Testis (tissue), 3 donors: Measurements from ENCODE around the gene DMD. TPM values are rescaled to one million over a fixed set of nuclear protein-coding genes. Genes with fewer than 3 reads are reported as not detected.

ENCODE experiments used
- DNase-seq: peaks from one replicate; pipeline ENCODE4 v3.0.0-alpha.2; 2019
- H3K27ac ChIP-seq, 2 donors: fragments of 200-600 bp; sonication (generic); one replicate each; pipeline ENCODE4 v1.5.1; 2019
- H3K27me3 ChIP-seq: fragments of 200-600 bp; sonication (generic); one replicate; pipeline ENCODE4 v1.5.1; 2019
- H3K36me3 ChIP-seq: fragments of 200-600 bp; sonication (generic); one replicate; pipeline ENCODE4 v1.5.1; 2017; ENCODE audit warnings: low read depth; ENCODE audit errors: missing control alignments
- H3K4me1 ChIP-seq: fragments of 200-600 bp; sonication (generic); one replicate; pipeline ENCODE4 v1.5.1; 2019
- H3K4me3 ChIP-seq, 2 donors: fragments of 200-600 bp; sonication (generic); one replicate each; pipeline ENCODE4 v1.5.1; 2017 to 2019
- H3K9me3 ChIP-seq: fragments of 200-600 bp; sonication (generic); one replicate; pipeline ENCODE4 v1.5.1; 2017
- CTCF ChIP-seq, 3 experiments: fragments of 450-650 bp in 2 of 3; fragments of 200-600 bp in 1 of 3; sonication (generic) in 1 of 3; IDR thresholded peaks; one replicate each; pipeline ENCODE4 v1.5.1; 2016 to 2019; ENCODE audit warnings: antibody characterized with exemption in 3 of 3, mild to moderate bottlenecking in 2 of 3, moderate library complexity in 1 of 3
- POLR2A ChIP-seq: fragments of 450-650 bp; IDR thresholded peaks from one replicate; pipeline ENCODE4 v1.6.1; 2017; ENCODE audit warnings: antibody characterized with exemption, mild to moderate bottlenecking, moderate library complexity
- WGBS, 2 donors: methylation state at CpG; one replicate each; pipeline ENCODE4 v1.1.5; 2018; 5-methylcytosine and 5-hydroxymethylcytosine counted together
- intact Hi-C: fragments of 100-400 bp; cut with DNase I; formaldehyde crosslinking; loops from one replicate; pipeline ENCODE4 v1.15.1; 2023; ENCODE audit warnings: low total_unique reads
- polyA plus RNA-seq: library from polyadenylated mRNA; stranded (reverse); fragments of 350-450 nt; fragmentation: Illumina TruSeq; extraction: RNeasy Lipid Tissue Mini Kit (QIAGEN cat#74804); gene quantifications from one replicate; pipeline ENCODE4 v1.2.3, GENCODE V29; 2014; ENCODE audit warnings: low read depth, low replicate concordance; ENCODE audit not compliant: insufficient read depth
- total RNA-seq, 2 donors: library from RNA; depleted of rRNA; stranded (reverse); fragments of >200 nt; gene quantifications; one replicate each; pipeline ENCODE4 v1.2.3, GENCODE V29; 2016

The DMD gene
- total and polyA plus RNA-seq, 3 donors from 2014 or later, result 11.3 to 34.1 (median 24.2) TPM

- Histone ChIP-seq H3K36me3 (no peaks in the 10 kb centered on the region), H3K27ac (no peak overlapping the region), H3K27me3 (no peaks in the 10 kb centered on the region), H3K4me1 (no peaks in the 10 kb centered on the region), H3K9me3 (no peaks in the 10 kb centered on the region), H3K4me3 (no peak overlapping the region)
- TF ChIP-seq POLR2A, result no peak
- TF ChIP-seq CTCF (IDR thresholded peaks at IDR 0.05), result no peak
- intact Hi-C loops, result no loop called here
- no peak for DNase-seq
- WGBS, 2 donors, result 71 to 92% methylated on average over 1 of the region's 1 CpG
Observed at GRCh38 chrX:32448320-32448719, 763.0 kb downstream of the DMD start.

- Histone ChIP-seq H3K4me3 (no peak overlapping the region), H3K27ac (no peak overlapping the region), H3K9me3 (no peaks in the 10 kb centered on the region), H3K36me3 (no peaks in the 10 kb centered on the region), H3K4me1 (no peaks in the 10 kb centered on the region), H3K27me3 (no peaks in the 10 kb centered on the region)
- intact Hi-C loops, result no loop called here
- TF ChIP-seq CTCF (IDR thresholded peaks at IDR 0.05), result no peak
- no peak for TF ChIP-seq POLR2A
- no peak for DNase-seq
- WGBS, 2 donors, result 96 to 100% methylated on average over 1 of the region's 1 CpG
Observed at GRCh38 chrX:32447640-32448039, 763.7 kb downstream of the DMD start.

GRCh38 chrX:32443841-32444240 is 767.5 kb downstream of the DMD start:
- intact Hi-C loops, result no loop called here
- 75 to 87% methylated on average over 2 of the region's 2 CpGs for WGBS, 2 donors
- Histone ChIP-seq H3K9me3 (no peaks in the 10 kb centered on the region), H3K4me1 (no peaks in the 10 kb centered on the region), H3K4me3 (no peak overlapping the region), H3K27me3 (no peaks in the 10 kb centered on the region), H3K27ac (no peak overlapping the region), H3K36me3 (no peaks in the 10 kb centered on the region)
- TF ChIP-seq CTCF (IDR thresholded peaks at IDR 0.05) (no peak), POLR2A (no peak)
- DNase-seq, result no peak

- WGBS, 2 donors, result 46 to 86% methylated on average over 3 of the region's 3 CpGs
- no peaks in the 10 kb centered on the region for H3K27me3 ChIP-seq
- no peaks in the 10 kb centered on the region for H3K36me3 ChIP-seq
- intact Hi-C loops, result no loop called here
- H3K9me3 ChIP-seq, result no peaks in the 10 kb centered on the region
- no peaks in the 10 kb centered on the region for H3K4me1 ChIP-seq
- H3K27ac ChIP-seq, result no peak overlapping the region
- H3K4me3 ChIP-seq, result no peak overlapping the region
- TF ChIP-seq CTCF (IDR thresholded peaks at IDR 0.05) (no peak), POLR2A (no peak)
- no peak for DNase-seq
Observed at GRCh38 chrX:32421266-32421665, 790.1 kb downstream of the DMD start.

- H3K4me3 ChIP-seq, result no peak overlapping the region
- intact Hi-C loops, result no loop called here
- no peak for DNase-seq
- H3K36me3 ChIP-seq, result no peaks in the 10 kb centered on the region
- no peaks in the 10 kb centered on the region for H3K4me1 ChIP-seq
- 49 to 52% methylated on average over 4 of the region's 4 CpGs for WGBS, 2 donors
- no peak overlapping the region for H3K27ac ChIP-seq
- TF ChIP-seq POLR2A, result no peak
- TF ChIP-seq CTCF (IDR thresholded peaks at IDR 0.05), result no peak
- H3K9me3 ChIP-seq, result no peaks in the 10 kb centered on the region
- no peaks in the 10 kb centered on the region for H3K27me3 ChIP-seq
Observed at GRCh38 chrX:32408389-32408788, 803.0 kb downstream of the DMD start.
